GM12873 (cell line): Measurements from ENCODE around the gene FIP1L1.

Source experiments
- CTCF ChIP-seq: IDR thresholded peaks from 2 replicates; pipeline ENCODE4 v1.5.1; 2012; ENCODE audit warnings: low read depth, mild to moderate bottlenecking, moderate library complexity, low read length, control low read depth; ENCODE audit not compliant: insufficient read depth; ENCODE audit errors: missing control alignments

Gene FIP1L1

GRCh38 chr4:53377319-53378170 is at the start of gene FIP1L1:
FIP1L1 (plus strand) TSS chr4:53377641; CDS start chr4:53377839, 198 bp downstream.
- no peak for TF ChIP-seq CTCF

GRCh38 chr4:53346920-53347852 is 30.3 kb upstream of the FIP1L1 start:
- no peak for TF ChIP-seq CTCF

- no peak for TF ChIP-seq CTCF
These were observed 29.4 kb upstream of the FIP1L1 start for GRCh38 chr4:53348046-53348445.

GRCh38 chr4:53349091-53349491 is 28.4 kb upstream of the FIP1L1 start:
- no peak for TF ChIP-seq CTCF

- no peak for TF ChIP-seq CTCF
These were observed 23.3 kb upstream of the FIP1L1 start for GRCh38 chr4:53354012-53354722.

- no peak for TF ChIP-seq CTCF
These were observed 21.4 kb upstream of the FIP1L1 start for GRCh38 chr4:53355930-53356521.

- no peak for TF ChIP-seq CTCF
These were observed 16.0 kb upstream of the FIP1L1 start for GRCh38 chr4:53361451-53361850.
